ENCODE results near the gene SRPRB. TPM values are rescaled to one million over a fixed set of nuclear protein-coding genes. Genes with fewer than 3 reads are reported as not detected.

SRPRB gene
- total RNA-seq, 1 experiment from 2014 or later = 54.8 TPM

DNA sequence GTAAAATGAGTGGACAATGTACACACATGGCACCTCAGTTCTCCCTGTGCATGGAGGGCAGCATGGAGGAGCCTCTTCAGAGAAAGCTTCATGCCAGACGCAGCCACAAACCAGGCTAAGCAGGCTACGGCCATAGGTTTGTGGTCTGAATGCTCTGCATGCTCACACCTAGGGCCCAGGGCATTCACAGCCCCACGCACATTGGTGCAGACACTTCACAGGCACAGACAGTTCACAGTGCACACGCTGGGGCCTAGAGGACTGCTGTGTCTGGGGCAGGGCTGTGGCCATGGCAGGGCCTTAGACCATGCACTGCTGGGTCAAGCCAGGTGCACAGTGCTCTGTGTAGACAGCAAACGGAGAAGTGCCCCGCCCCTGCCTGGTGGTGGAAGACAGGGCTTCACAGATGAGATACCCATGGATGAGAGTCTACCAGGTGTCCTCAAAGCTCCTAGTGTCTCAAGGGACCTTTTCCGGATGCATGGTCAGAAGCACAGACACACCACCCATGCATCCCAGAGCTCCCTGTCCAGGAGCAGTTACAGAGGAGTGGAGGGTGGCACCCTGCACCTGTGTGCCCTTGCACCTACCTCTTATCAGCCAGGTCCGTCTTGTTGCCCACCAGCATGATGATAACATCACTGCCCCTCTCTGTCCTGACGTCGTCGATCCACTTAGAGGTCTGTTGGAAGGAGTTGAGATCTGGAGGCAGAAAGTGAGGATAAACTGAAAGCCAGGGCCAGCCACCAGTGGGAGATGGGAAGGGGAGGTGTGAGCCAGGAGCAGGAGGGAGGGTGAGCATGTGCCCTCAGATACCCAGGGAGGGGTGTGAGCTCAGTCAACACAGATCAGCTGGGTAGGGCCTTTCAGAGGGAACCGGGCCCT lies 33.5 kb downstream of the SRPRB start:
- H3K23me2 ChIP-seq (ENCODE audit: insufficient read length, low read depth, low read length, poor library complexity, severe bottlenecking) = no peaks in the 10 kb centered on the region
- H3K14ac ChIP-seq (ENCODE audit: insufficient read depth, low read length) = no peak overlapping the region; the same call in 1 of the 2 replicates
- Mint-ChIP-seq H3K4me3 (no peak overlapping the region), H3K36me3 (ENCODE audit: insufficient read depth in 1 of 3, low read depth in 3 of 3) (peaks cover 0 to 3% (median 1%) of the 10 kb centered on the region in 3 experiments; a peak in 1 of 7 replicates), H3K9me3 (no peaks in the 10 kb centered on the region), H3K27ac (no peak overlapping the region; a peak in 1 of 7 replicates), H3K27me3 (ENCODE audit: low read depth) (no peaks in the 10 kb centered on the region; the same call in 1 of the 2 replicates), H3K4me1 (no peaks in the 10 kb centered on the region)
- H4K20me1 ChIP-seq (ENCODE audit: control insufficient read depth, insufficient read depth, insufficient read length) = no peaks in the 10 kb centered on the region
- H2BK5ac ChIP-seq (ENCODE audit: insufficient read length, low read length) = no peak overlapping the region
- H3K79me1 ChIP-seq (ENCODE audit: insufficient read depth, low read depth, low read length, poor library complexity, severe bottlenecking) = no peaks in the 10 kb centered on the region
- no peak overlapping the region for H4K5ac ChIP-seq (ENCODE audit: insufficient read length, low read depth, low read length)
- no peak overlapping the region for H3K27ac ChIP-seq (ENCODE audit: insufficient read length, low read depth, low read length)
- H3K4ac ChIP-seq (ENCODE audit: low read depth, low read length) = no peak overlapping the region
- no peak overlapping the region for H2BK120ac ChIP-seq (ENCODE audit: low read depth, low read length, poor library complexity, severe bottlenecking)
- no peak overlapping the region for H2BK12ac ChIP-seq (ENCODE audit: insufficient read length, low read depth, low read length)
- WGBS (ENCODE audit: extremely low coverage, insufficient read length, low lambda C conversion rate) = no CpG with 5 or more reads among the region's 12 CpGs
- H3K9me3 ChIP-seq (ENCODE audit: control insufficient read depth, low read depth, low read length) = no peaks in the 10 kb centered on the region
- no peak overlapping the region for H4K91ac ChIP-seq (ENCODE audit: insufficient read length, low read depth, low read length)
- no peaks in the 10 kb centered on the region for H3K4me1 ChIP-seq (ENCODE audit: insufficient read depth, low read length)
- H3K56ac ChIP-seq (ENCODE audit: insufficient read length, low read depth, low read length) = no peak overlapping the region
- no peak overlapping the region for H2AFZ ChIP-seq (ENCODE audit: low read length)
- H3K27me3 ChIP-seq (ENCODE audit: insufficient read depth, low read length) = no peaks in the 10 kb centered on the region
- H3K18ac ChIP-seq (ENCODE audit: insufficient read length, low read depth, low read length) = no peak overlapping the region
- no peaks in the 10 kb centered on the region for H3K79me2 ChIP-seq (ENCODE audit: insufficient read depth, low read length)
- no peak overlapping the region for H2BK15ac ChIP-seq (ENCODE audit: low read depth, low read length)
- H3T11ph ChIP-seq (ENCODE audit: low read length) = no peak overlapping the region
- no peak overlapping the region for H3K4me2 ChIP-seq (ENCODE audit: insufficient read depth, insufficient read length, low read length)
- no peak overlapping the region for H4K8ac ChIP-seq (replicated peaks; ENCODE audit: insufficient read length, low read depth, low read length)
- H3K9ac ChIP-seq (ENCODE audit: extremely low read depth, insufficient read length, low read length) = no peak overlapping the region
- no peak overlapping the region for H2BK20ac ChIP-seq (ENCODE audit: low read depth, low read length, poor library complexity, severe bottlenecking)
- TF ChIP-seq, protein P1, sequence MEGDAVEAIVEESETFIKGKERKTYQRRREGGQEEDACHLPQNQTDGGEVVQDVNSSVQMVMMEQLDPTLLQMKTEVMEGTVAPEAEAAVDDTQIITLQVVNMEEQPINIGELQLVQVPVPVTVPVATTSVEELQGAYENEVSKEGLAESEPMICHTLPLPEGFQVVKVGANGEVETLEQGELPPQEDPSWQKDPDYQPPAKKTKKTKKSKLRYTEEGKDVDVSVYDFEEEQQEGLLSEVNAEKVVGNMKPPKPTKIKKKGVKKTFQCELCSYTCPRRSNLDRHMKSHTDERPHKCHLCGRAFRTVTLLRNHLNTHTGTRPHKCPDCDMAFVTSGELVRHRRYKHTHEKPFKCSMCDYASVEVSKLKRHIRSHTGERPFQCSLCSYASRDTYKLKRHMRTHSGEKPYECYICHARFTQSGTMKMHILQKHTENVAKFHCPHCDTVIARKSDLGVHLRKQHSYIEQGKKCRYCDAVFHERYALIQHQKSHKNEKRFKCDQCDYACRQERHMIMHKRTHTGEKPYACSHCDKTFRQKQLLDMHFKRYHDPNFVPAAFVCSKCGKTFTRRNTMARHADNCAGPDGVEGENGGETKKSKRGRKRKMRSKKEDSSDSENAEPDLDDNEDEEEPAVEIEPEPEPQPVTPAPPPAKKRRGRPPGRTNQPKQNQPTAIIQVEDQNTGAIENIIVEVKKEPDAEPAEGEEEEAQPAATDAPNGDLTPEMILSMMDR (conservative IDR thresholded peaks at IDR 0.05) = no peak
- H3K23ac ChIP-seq (ENCODE audit: insufficient read length, low read depth, low read length) = no peak overlapping the region
- no peak overlapping the region for H2AK5ac ChIP-seq (ENCODE audit: insufficient read length, low read length)
- no peak for DNase-seq
